ENCODE results near the gene GPSM1.

GPSM1 gene

DNA sequence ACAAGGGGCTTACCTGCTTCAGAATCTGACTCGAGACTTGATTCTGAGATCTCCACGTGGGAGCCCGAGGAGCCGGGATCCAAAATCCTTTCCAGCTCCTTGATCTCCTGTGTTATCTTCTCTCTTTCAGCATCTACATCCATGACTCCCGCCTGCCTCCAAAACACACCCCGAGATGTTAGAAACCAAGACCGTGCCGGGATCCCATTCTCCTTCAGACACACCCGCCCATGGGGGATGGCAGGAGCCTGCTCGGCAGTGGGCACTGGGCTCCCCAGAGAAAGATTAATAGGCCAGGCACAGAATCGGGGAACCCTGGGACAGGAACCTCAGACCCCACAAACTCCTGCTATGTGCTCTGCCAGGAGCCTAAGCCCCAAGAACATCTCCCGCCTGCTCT is 70.9 kb downstream of the GPSM1 start:
- H3K4me3 ChIP-seq (ENCODE audit: low read depth, low read length), result no peak overlapping the region
- TF ChIP-seq, protein P1, sequence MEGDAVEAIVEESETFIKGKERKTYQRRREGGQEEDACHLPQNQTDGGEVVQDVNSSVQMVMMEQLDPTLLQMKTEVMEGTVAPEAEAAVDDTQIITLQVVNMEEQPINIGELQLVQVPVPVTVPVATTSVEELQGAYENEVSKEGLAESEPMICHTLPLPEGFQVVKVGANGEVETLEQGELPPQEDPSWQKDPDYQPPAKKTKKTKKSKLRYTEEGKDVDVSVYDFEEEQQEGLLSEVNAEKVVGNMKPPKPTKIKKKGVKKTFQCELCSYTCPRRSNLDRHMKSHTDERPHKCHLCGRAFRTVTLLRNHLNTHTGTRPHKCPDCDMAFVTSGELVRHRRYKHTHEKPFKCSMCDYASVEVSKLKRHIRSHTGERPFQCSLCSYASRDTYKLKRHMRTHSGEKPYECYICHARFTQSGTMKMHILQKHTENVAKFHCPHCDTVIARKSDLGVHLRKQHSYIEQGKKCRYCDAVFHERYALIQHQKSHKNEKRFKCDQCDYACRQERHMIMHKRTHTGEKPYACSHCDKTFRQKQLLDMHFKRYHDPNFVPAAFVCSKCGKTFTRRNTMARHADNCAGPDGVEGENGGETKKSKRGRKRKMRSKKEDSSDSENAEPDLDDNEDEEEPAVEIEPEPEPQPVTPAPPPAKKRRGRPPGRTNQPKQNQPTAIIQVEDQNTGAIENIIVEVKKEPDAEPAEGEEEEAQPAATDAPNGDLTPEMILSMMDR (IDR thresholded peaks at IDR 0.05; ENCODE audit: insufficient read depth, low read length, missing control alignments), result no peak
- no peak for DNase-seq (ENCODE audit: low read depth, low spot score)
- CTCF ChIA-PET, result interaction anchor here (0.9 to 9.7 kb wide), 5 partner anchors 15 to 86 kb away, joined by 3 to 142 read pairs (median 6); partner anchors contain the start of gene DNLZ
- POLR2A ChIA-PET, result no interaction called here

DNA sequence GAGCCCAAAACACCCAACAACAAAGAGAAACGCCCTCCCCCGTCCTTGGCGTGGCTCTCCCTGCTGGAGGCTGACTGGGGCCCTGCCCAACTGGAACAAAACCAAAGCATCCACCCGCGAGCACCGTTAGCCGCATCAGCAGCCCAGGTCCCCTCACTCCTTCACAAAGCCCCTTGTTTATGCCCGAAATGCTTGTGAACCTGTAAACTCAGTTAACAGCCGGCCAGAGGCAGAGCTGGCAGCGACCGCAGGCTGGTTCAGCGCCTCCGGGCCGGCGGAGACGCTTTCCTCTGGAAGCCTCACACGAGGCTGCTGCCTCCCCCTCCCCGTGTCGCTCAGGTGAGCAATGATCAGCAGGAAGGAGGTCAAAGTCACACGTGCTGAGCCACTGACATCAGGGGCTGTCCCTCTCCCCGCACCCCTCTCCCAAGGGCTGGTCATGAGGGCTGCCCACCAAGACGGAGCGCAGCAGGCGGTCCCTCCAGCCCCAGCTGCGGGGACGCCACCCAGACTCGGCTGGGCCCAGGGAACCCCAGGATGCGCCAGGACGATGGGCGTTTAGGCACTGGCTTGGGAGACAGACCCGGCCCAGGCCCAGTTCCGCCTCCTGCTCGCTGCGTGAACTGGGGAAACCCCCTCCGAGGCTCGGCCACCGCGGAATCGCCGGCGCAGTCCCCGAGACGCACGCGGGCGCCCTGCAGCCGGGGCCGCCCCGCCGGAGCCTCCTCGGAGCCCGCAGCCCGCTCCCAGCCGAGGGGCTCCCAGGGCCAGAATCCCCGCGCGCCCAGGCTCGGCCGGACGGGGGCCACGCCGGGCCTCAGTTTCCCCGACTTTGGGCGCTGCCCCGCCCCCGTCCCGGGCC is 72.1 kb downstream of the GPSM1 start:
- no peak for DNase-seq (ENCODE audit: low read depth, low spot score)
- CTCF ChIA-PET, result interaction anchor here (1.6 to 9.7 kb wide), 9 partner anchors 7 to 87 kb away, joined by 5 to 142 read pairs (median 26); partner anchors contain the start of genes DNLZ, ENTR1 and PMPCA
- TF ChIP-seq, protein P1 (IDR thresholded peaks at IDR 0.05; ENCODE audit: insufficient read depth, low read length, missing control alignments), result no peak
- H3K4me3 ChIP-seq (ENCODE audit: low read depth, low read length), result peak overlapping the region; percentile 83
- POLR2A ChIA-PET, result no interaction called here

- peak within 1 kb of the TSS; percentile 83 for H3K4me3 ChIP-seq (ENCODE audit: low read depth, low read length)
- ChIA-PET POLR2A (interaction anchor here (1.1 kb wide), 1 partner anchor 9 kb away, joined by 6 read pairs; no protein-coding TSS in a partner anchor), CTCF (interaction anchor here (0.6 to 9.7 kb wide), 25 partner anchors 8 to 428 kb away, joined by 3 to 142 read pairs (median 5); partner anchors contain the start of genes DNLZ, ENTR1 and PMPCA)
- TF ChIP-seq, protein P1 (IDR thresholded peaks at IDR 0.05; ENCODE audit: insufficient read depth, low read length, missing control alignments), result peak; percentile 80
- DNase-seq (ENCODE audit: low read depth, low spot score), result no peak
These were observed 72.9 kb downstream of the GPSM1 start, which contains the start of gene SNAPC4 for GRCh38 chr9:136400038-136400834. TSS of gene SNAPC4 (minus strand) at chr9:136400170. CDS start at chr9:136398428, 1,742 bp downstream.

GRCh38 chr9:136401173-136401922 is 74.0 kb downstream of the GPSM1 start:
- POLR2A ChIA-PET, result interaction anchor here (1.1 kb wide), 1 partner anchor 8 kb away, joined by 6 read pairs; no protein-coding TSS in a partner anchor

GRCh38 chr9:136402067-136402466 is 74.7 kb downstream of the GPSM1 start:
- no peak for DNase-seq (ENCODE audit: low read depth, low spot score)
- CTCF ChIA-PET, result interaction anchor here (1.1 to 9.7 kb wide), 11 partner anchors 7 to 89 kb away, joined by 3 to 142 read pairs (median 18); partner anchors contain the start of genes DNLZ, ENTR1 and PMPCA
- TF ChIP-seq, protein P1 (IDR thresholded peaks at IDR 0.05; ENCODE audit: insufficient read depth, low read length, missing control alignments), result no peak
- H3K4me3 ChIP-seq (ENCODE audit: low read depth, low read length), result no peak overlapping the region
- POLR2A ChIA-PET, result no interaction called here

More at GRCh38 chr9:136401173-136401922, 74.0 kb downstream of the GPSM1 start:
- CTCF ChIA-PET, result interaction anchor here (0.6 to 9.7 kb wide), 26 partner anchors 8 to 429 kb away, joined by 3 to 142 read pairs (median 5); partner anchors contain the start of genes DNLZ, ENTR1 and PMPCA
- TF ChIP-seq, protein P1 (IDR thresholded peaks at IDR 0.05; ENCODE audit: insufficient read depth, low read length, missing control alignments), result no peak
- no peak for DNase-seq (ENCODE audit: low read depth, low spot score)
- H3K4me3 ChIP-seq (ENCODE audit: low read depth, low read length), result no peak overlapping the region
